ENCODE measurements around the gene NTRK1. TPM values are rescaled to one million over a fixed set of nuclear protein-coding genes. Genes with fewer than 3 reads are reported as not detected.

The NTRK1 gene
- total RNA-seq, 1 experiment from 2014 or later: 0.24 TPM

DNA sequence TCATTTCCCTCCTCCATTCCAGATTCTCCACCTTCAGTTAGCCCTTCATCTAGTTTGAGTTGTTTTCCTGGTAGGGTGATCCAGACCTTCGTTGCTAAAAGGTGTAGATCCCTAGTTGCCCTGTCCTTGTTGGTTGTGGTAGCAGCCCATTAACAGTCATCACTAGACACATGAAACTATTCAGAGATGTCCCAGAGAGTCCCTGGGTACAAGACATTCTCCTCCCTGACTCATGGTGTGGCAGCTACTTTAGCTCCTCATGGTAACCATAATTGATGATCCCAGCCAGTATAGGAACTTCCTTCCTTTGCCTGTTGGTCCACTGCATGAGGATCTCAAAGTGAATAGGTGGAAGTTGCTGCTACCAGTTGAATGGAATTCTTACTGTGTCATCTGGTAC, 38.0 kb upstream of the NTRK1 start:
- H3T11ph ChIP-seq (ENCODE audit: low read length): no peak overlapping the region
- no peak overlapping the region for H3K4ac ChIP-seq (ENCODE audit: low read depth, low read length)
- no peak overlapping the region for H3K23ac ChIP-seq (ENCODE audit: insufficient read length, low read depth, low read length)
- H3K18ac ChIP-seq (ENCODE audit: insufficient read length, low read depth, low read length): no peak overlapping the region
- no peak overlapping the region for H3K27ac ChIP-seq (ENCODE audit: insufficient read length, low read depth, low read length)
- peaks cover 60% of the 10 kb centered on the region for H3K27me3 Mint-ChIP-seq (ENCODE audit: low read depth)
- DNase-seq: no peak
- TF ChIP-seq CTCF (conservative IDR thresholded peaks at IDR 0.05): no peak
- H3K9ac ChIP-seq (ENCODE audit: extremely low read depth, insufficient read length, low read length): no peak overlapping the region
- H2AFZ ChIP-seq (ENCODE audit: low read length): no peak overlapping the region
- H3K36me3 Mint-ChIP-seq (ENCODE audit: insufficient read depth in 1 of 3, low read depth in 3 of 3): peaks cover 0 to 2% (median 0%) of the 10 kb centered on the region in 3 experiments; a peak in 1 of 7 replicates
- no peak overlapping the region for H3K27ac Mint-ChIP-seq
- no peak overlapping the region for H2BK120ac ChIP-seq (ENCODE audit: low read depth, low read length, poor library complexity, severe bottlenecking)
- H2BK20ac ChIP-seq (ENCODE audit: low read depth, low read length, poor library complexity, severe bottlenecking): no peak overlapping the region
- H3K79me1 ChIP-seq (ENCODE audit: insufficient read depth, low read depth, low read length, poor library complexity, severe bottlenecking): no peaks in the 10 kb centered on the region
- no peak overlapping the region for H2BK12ac ChIP-seq (ENCODE audit: insufficient read length, low read depth, low read length)
- no peak overlapping the region for H4K91ac ChIP-seq (ENCODE audit: insufficient read length, low read depth, low read length)
- no peak overlapping the region for H4K5ac ChIP-seq (ENCODE audit: insufficient read length, low read depth, low read length)
- H2BK5ac ChIP-seq (ENCODE audit: insufficient read length, low read length): no peak overlapping the region
- WGBS (ENCODE audit: extremely low coverage, insufficient read length, low lambda C conversion rate): no CpG with 5 or more reads among the region's 1 CpG
- no peak overlapping the region for H3K4me2 ChIP-seq (ENCODE audit: insufficient read depth, insufficient read length, low read length)
- H4K20me1 ChIP-seq (ENCODE audit: control insufficient read depth, insufficient read depth, insufficient read length): no peaks in the 10 kb centered on the region
- no peaks in the 10 kb centered on the region for H3K9me3 ChIP-seq (ENCODE audit: control insufficient read depth, low read depth, low read length)
- no peaks in the 10 kb centered on the region; the same call in 1 of the 2 replicates for H3K27me3 ChIP-seq (ENCODE audit: insufficient read depth, low read length)
- no peak overlapping the region for H2AK5ac ChIP-seq (ENCODE audit: insufficient read length, low read length)
- no peak overlapping the region for H3K14ac ChIP-seq (ENCODE audit: insufficient read depth, low read length)
- no peaks in the 10 kb centered on the region for H3K4me1 Mint-ChIP-seq
- H4K8ac ChIP-seq (replicated peaks; ENCODE audit: insufficient read length, low read depth, low read length): no peak overlapping the region
- no peak overlapping the region for H2BK15ac ChIP-seq (ENCODE audit: low read depth, low read length)
- no peaks in the 10 kb centered on the region for H3K4me1 ChIP-seq (ENCODE audit: insufficient read depth, low read length)
- H3K4me3 Mint-ChIP-seq: no peak overlapping the region
- H3K79me2 ChIP-seq (ENCODE audit: insufficient read depth, low read length): no peaks in the 10 kb centered on the region
- no peaks in the 10 kb centered on the region; a peak in 1 of 5 replicates for H3K9me3 Mint-ChIP-seq
- H3K23me2 ChIP-seq (ENCODE audit: insufficient read length, low read depth, low read length, poor library complexity, severe bottlenecking): no peaks in the 10 kb centered on the region
- no peak overlapping the region for H3K56ac ChIP-seq (ENCODE audit: insufficient read length, low read depth, low read length)

All from H9 (cell line).